T47D (cell line): ENCODE data around the gene FAM131C.
"Not testable (repeated sequence)": the region's sequence is repeated elsewhere in the genome, so short reads cannot be mapped to it uniquely, and the experiment has no call there.

Source experiments
- DNase-seq, 2 experiments: peaks; one replicate each; pipeline versions ENCODE4 v3.0.0 to v3.0.0-alpha.2; 2011 to 2012; ENCODE audit warnings: low read depth in 1 of 2, low spot score in 1 of 2
- JUND ChIP-seq: IDR thresholded peaks from 2 replicates; pipeline ENCODE4 v1.6.1; 2012; ENCODE audit warnings: low read depth
- in situ Hi-C: cut with HindIII; loops from 2 replicates; pipeline ENCODE4 v1.10.0; 2016; ENCODE audit warnings: low sequenced_read_pairs, low pct_unique_long_range_greater_than_20kb

FAM131C gene

DNA sequence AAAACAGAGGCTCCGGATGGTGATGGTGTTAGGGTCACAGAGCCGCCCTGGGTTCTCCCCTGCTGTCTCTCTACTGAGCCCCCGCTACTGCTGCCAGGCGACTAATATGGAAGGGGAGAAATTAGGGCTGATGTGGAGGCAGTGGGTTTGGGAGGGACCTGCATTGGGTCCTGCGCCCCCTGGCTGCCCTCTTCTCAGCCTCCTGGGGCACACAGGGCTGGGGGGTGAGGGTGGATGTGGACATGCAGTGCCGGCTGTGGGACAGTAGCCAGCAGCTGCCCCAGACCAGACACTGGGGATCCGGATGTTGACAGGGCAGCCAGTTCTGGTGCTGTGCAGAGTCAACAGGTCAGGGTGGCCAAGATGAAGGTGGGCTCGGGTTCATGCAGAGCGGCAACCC, 31.4 kb downstream of the FAM131C start:
- in situ Hi-C loops: no loop called here
- no peak for DNase-seq
- no peak for TF ChIP-seq JUND

DNA sequence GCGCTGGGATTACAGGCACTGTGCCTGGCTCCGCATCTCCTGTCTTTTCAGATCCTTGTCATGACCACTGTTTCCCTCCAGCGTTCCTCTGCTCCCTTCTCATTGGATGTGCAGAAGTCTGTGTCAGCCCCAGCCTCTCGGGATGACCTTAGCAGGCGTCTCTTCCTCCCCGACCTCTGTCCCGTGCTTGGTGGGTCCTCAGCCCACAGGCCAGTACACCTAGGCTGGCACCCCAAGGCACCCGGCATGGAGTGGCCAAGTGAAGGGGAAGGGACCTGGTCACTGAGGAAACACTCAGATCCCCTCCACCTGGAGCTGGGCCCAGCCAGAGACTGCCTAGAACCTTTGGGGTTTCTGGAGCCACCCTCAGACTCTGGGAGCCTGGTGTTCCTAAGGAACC, 32.3 kb downstream of the FAM131C start:
- no peak for DNase-seq
- TF ChIP-seq JUND: no peak
- in situ Hi-C loops: no loop called here

DNA sequence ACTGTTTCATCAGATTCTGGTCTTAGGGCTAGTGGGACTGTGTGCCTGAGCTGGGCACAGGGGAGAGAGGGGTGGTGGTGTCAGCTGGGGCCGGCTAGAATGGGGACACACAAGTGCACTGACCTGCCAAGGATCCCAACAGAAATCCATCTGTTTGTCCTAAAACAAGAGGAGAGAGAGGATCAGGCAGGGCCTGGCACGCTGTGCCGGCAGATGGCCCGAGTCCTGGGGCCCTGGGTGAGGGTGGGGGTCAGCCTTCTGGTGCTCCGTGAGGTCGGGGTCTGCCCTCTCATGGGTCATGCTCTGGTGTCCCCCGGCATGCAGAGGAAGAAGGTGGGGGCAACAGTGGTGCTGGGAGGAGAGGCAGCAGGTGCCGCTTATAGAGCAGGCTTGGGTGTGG, 33.6 kb downstream of the FAM131C start:
- DNase-seq, in situ Hi-C loops: not testable (repeated sequence)

DNA sequence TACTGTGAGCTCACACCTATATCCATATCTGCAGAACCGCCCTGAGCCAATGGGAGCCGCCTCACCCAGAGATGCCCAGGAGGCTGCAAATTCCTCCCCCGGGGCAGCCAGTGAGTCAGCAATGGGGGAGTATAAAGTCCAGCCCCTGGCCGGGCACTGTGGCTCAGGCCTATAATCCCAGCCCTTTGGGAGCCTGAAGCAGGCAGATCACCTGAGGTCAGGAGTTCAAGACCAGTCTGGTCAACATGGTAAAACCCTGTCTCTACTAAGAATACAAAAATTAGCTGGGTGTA, 34.9 kb downstream of the FAM131C start:
- no peak for TF ChIP-seq JUND
- DNase-seq: no peak
- in situ Hi-C loops: no loop called here

DNA sequence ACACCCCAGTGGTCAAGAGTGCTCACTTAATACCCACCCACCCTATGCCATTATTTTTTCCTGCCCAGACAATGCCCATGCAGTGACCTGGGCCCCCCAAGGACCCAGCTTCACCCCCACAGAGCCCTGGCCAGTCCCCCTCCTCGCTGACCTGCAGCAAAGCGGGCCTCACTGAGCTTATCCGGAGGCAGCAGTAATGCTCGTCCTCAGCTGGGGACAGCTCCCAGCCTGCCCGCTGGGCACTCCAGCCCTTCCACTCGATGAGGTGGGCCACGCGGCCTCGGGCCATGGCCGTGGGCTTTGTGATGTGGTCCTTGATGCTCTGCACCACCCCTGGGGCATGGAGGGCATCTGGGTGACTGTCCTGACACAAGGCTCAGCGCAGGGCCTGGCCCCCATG, 37.0 kb downstream of the FAM131C start:
- DNase-seq, in situ Hi-C loops: not testable (repeated sequence)

DNA sequence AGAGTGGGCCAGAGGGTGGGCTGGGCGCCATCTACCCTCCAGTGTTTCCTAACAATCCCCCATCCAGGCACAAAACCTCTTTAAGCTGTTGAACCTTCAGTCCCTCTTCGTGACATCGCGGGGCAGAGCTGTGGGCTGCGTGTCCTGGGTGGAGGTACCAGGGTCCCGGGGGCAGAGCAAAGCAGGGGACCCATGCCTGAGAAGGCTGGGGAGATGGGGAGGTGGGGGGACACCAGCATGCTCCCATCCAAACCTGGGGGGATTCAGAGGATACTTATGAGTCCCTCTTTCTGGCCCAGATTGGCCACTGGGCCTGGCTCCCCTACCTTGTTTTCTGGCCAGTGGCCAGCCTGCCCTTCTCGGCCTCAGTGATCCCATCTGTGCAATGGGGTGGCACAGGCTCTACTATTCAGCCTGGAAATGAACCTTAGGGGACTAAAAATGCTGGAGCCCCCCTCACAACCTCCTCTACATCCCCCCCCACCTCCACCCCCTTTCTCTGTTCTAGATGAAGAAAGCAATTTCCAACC, 40.3 kb downstream of the FAM131C start:
- DNase-seq, in situ Hi-C loops: not testable (repeated sequence)

DNA sequence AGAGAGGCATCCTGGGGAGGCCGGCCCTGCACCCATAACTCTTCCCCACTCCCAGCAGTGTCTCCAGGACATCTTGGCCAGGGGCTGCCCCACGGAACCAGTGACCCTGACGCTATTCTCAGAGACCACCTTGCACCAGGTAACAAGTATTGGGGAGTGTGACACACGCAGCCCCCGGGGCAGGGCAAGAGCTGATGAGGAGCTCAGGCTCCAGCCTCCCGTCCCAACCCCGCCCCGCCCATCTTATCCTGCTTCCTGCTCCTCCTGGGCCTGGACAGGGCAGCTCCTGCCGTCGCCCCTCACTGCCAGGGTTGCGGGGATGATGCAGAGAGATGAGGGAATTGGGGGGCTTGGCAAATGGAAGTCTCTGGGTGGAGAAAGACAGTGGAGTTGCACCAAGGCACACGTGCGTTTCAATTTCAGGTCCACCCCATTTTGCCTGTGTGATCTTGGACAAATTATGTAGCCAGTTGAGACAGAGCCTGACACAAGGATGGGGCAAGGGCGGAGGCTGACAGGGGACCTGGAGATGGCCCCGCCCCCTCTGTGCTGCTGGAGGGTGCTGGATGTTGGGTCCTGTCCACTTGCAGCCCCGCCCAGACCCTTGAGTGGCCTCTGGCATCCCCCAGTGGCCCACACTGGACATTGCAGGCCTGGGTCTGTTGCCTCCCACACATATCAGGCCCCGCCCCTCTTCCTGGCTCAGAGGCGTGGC, 40.9 kb downstream of the FAM131C start:
- in situ Hi-C loops: no loop called here
- no peak for TF ChIP-seq JUND

DNA sequence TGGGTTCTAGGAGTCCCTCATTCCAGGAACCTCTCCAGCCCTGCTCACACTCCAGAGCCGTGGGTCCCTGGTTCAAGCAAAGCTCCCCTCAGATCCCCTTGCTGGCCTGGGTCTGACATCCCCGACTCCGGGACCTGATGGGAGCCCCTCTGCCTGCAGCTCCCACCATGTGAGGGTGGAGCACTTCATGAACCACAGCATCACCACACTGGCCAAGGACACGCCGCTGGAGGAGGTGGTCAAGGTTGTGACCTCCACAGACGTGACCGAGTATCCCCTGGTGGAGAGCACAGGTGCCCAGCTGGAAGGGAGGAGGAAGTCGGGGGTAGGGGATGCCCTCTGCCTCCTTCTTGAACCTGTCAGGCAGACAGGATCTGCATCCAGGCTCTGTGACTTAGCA, 41.9 kb downstream of the FAM131C start:
- no peak for DNase-seq
- TF ChIP-seq JUND: no peak
- in situ Hi-C loops: no loop called here

More for the DNA sequence above, 40.9 kb downstream of the FAM131C start:
- DNase-seq: peak; percentile 51 to 84

DNA sequence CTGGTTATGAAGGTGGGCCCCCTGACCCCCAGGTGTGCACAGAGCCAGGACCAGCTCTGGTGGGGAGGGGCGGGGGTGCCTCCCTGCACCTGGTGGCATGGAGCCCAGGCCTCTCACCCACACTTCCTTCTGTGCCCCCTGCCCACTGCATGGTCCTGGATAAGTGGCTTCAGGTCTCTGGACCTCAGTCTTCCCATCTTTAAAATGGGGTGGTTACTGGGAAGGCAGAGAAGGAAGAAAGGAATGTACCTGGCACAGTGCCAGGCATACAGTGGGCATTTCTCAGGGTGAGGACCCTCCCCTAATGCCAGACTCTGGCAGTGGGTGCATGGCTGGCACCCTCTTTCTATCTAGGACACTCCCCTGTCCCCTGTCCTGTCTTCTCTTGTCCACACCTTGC, 44.2 kb downstream of the FAM131C start:
- in situ Hi-C loops: no loop called here
- no peak for TF ChIP-seq JUND
- DNase-seq: no peak

DNA sequence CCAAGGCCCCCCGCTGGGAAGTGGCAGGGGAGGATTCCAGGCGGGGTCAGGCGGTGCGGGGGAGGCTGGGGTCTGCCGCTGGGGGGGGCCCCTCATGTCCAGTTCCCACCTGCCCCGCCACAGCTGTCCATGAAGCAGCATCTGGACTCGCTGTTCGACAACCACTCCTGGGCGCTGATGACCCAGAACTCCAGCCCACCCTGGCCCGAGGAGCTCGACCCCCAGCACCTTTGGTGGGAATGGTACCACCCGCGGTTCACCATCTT, 44.5 kb downstream of the FAM131C start:
- in situ Hi-C loops, DNase-seq: not testable (repeated sequence)

DNA sequence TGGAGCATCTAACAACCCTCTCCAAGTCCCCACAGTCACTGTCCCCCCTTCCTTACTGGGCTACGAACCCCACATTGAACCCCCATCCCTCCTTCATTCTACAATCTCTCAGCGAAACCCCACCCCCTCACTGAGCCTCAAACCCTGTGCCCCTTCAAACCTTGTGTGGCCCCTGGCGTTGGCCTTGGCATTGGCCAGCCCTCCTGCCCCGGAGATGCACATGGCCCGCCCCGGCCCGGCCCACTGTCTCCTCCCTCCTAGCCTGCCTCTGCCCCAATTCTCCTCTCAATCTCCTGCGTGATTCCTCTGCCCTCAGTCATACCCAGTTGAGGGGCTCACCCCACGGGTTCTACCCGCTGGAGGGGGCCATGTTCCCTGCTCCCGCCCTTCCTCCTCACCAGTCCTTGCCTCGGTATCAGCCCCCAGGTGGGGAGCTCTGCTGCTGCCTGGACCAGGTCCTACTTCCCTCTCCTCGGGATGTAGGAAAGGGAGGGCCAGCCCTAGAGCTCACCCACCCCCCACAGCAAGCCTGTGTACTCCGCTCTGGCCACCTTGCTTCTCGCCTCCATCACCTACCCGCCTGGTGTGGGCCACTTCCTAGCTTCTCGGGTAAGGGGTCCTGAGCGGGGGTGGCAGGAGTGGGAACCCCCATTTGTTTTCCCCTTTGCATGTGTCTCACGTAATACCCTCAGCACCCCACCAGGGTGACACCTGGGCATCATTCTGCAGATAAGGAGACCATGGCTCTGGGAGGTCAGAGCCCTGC, 45.0 kb downstream of the FAM131C start:
- in situ Hi-C loops: no loop called here
- no peak for TF ChIP-seq JUND
- DNase-seq: no peak

DNA sequence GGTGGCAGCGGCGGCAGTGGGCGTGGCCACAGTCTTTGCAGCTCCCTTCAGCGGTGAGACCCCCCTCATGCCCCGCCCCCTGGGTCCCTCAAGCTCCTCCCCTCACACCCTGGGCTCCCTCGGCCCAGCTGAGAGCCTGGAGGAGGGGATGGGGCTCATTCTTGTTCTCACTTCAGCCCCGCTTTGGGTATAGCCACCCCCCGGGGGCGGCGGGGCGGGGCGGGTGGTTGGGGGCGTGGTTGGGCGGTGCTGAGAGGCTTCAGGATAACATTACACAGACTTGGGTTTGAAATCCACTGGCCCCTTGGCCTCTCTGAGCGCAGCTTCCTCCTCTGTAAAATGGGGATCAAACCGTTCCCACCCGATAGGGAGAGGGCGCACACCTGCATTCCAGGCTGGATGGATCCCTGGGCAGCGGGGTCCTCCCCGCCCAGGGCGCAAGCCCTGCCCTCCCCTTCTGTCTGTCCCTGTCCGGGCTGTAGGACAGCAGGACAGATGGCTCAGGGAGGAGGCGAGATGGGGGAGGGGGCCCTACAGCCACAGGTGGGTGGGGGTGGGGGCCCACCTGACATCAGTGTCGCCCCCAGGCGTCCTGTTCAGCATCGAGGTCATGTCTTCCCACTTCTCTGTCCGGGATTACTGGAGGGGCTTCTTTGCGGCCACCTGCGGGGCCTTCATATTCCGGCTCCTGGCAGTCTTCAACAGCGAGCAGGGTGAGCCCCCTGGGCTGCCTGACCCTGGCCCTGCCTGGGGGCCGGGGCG, 46.5 kb downstream of the FAM131C start:
- DNase-seq: no peak

DNA sequence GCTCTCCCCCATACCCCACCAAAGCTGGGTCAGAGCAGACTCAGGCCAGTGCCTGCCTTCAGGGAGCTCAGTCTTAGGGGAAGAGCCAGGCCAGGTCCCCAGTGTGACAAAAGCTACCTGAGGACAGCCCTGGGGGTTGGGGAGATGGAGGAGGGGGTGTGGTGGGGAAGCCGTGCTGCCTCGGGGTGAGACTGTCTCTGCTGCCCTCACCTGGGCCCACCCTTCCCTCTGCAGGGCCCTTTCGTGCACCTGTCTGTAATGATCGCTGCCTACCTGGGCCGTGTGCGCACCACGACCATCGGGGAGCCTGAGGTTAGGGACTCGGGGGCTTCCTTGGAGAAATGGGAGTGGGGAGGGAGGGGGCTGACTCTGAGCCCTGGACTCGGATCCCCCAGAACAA, 47.1 kb downstream of the FAM131C start:
- in situ Hi-C loops, DNase-seq: not testable (repeated sequence)

More for the DNA sequence above, 46.5 kb downstream of the FAM131C start:
- in situ Hi-C loops: no loop called here
- no peak for TF ChIP-seq JUND
